Naive thymus-derived CD8-positive, alpha-beta T cell (primary cell): ENCODE results near the gene MGA. TPM values are rescaled to one million over a fixed set of nuclear protein-coding genes. Genes with fewer than 3 reads are reported as not detected.
"Not testable (repeated sequence)": the region's sequence is repeated elsewhere in the genome, so short reads cannot be mapped to it uniquely, and the experiment has no call there.

ENCODE experiments used
- ATAC-seq, 2 donors: fragments of 150-1000 bp; cut with Tn5 transposase in 1 of 2; sonication (Bioruptor Pico), chemical (Tn5 transposase) in 1 of 2; 1 replicate in 1 of 2; 2 replicates in 1 of 2; pipeline ENCODE4 v1.10.0; 2021; ENCODE audit warnings: mild to moderate bottlenecking in 2 of 2, moderate library complexity in 2 of 2
- POLR2A ChIA-PET: fragments of 350-600 bp; sonication (Branson Sonifier 250); formaldehyde crosslinking; loops from one replicate; lab custom pipeline; 2021; ENCODE audit warnings: antibody characterized with exemption; lab: Charles Lee
- DNase-seq, 10 donors: peaks; one replicate each; pipeline versions ENCODE4 v3.0.0 to v3.0.0-alpha.2; 2020 to 2022
- H3K27ac Mint-ChIP-seq, 10 donors: one replicate each; pipeline ENCODE4 v1.8.0; 2020 to 2022; ENCODE audit warnings: mild to moderate bottlenecking in 10 of 10, mixed read lengths in 10 of 10, moderate library complexity in 4 of 10, inconsistent platforms in 1 of 10
- H3K27me3 Mint-ChIP-seq, 5 donors: one replicate each; pipeline ENCODE4 v1.8.0; 2021 to 2022; ENCODE audit warnings: mixed read lengths in 5 of 5
- H3K36me3 Mint-ChIP-seq, 3 donors: one replicate each; pipeline ENCODE4 v1.8.0; 2020 to 2022; ENCODE audit warnings: mixed read lengths in 3 of 3, mild to moderate bottlenecking in 2 of 3, inconsistent platforms in 1 of 3
- H3K4me1 Mint-ChIP-seq, 4 donors: one replicate each; pipeline ENCODE4 v1.8.0; 2021 to 2022; ENCODE audit warnings: mixed read lengths in 4 of 4
- H3K4me3 Mint-ChIP-seq, 10 donors: one replicate each; pipeline ENCODE4 v1.8.0; 2020 to 2022; ENCODE audit warnings: mild to moderate bottlenecking in 10 of 10, mixed read lengths in 10 of 10, moderate library complexity in 6 of 10, inconsistent platforms in 1 of 10
- H3K9me3 Mint-ChIP-seq, 9 donors: one replicate each; pipeline ENCODE4 v1.8.0; 2020 to 2022; ENCODE audit warnings: mixed read lengths in 9 of 9, mild to moderate bottlenecking in 3 of 9, inconsistent platforms in 1 of 9, moderate library complexity in 1 of 9
- polyA plus RNA-seq, 3 donors: library from polyadenylated mRNA; unstranded; fragments of 300-500 nt; fragmentation: Illumina TruSeq; gene quantifications; one replicate each; pipeline ENCODE4 v1.2.3, GENCODE V29; 2021
- total RNA-seq, 8 experiments: library from RNA in 2 of 8; stranded (reverse) in 2 of 8; gene quantifications; one replicate each; pipeline ENCODE4 v1.2.3 and lab custom pipeline; 2021 to 2026

MGA gene
- total and polyA plus RNA-seq, 5 experiments from 2014 or later = 12.2 to 67.6 (median 20.6) TPM

DNA sequence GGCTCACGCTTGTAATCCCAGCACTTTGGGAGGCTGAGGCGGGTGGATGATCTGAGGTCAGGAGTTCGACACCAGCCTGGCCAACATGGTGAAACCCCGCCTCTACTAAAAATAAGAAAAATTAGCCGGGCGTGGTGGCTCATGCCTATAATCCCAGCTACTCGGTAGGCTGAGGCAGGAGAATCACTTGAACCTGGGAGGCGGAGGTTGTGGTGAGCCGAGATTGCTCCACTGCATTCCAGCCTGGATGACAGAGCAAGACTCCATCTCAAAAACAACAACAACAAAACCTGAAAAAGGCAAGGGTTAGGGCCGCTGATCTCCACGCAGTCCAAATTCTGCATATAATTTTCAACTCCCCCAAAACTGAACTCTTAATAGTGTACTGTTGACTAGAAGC, 67.9 kb downstream of the MGA start:
- ATAC-seq, H3K27ac Mint-ChIP-seq, POLR2A ChIA-PET, DNase-seq, H3K9me3 Mint-ChIP-seq, H3K27me3 Mint-ChIP-seq, H3K4me3 Mint-ChIP-seq: not testable (repeated sequence)
- H3K36me3 Mint-ChIP-seq = peaks cover 0 to 54% (median 0%) of the 10 kb centered on the region in 3 donors
- peaks cover 1 to 20% (median 8%) of the 10 kb centered on the region in 4 donors for H3K4me1 Mint-ChIP-seq

DNA sequence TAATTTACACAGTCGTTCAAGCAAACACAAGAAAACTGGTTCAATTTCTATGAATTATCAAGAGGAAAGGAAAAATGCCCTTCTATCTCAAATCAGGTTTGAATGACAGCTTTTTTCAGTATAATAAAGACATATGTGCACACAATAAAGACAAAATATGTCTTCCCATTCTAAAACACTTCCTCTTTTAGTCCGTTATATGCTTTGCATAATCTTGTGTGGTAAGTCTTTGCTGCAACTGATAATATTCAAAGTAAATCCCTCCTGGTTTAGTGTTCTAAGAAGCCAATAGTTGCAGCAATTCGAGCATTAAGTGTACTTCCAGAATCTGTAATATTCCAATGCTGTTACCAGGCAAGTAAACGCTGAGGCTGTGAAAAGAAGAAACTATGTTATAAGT, 70.3 kb downstream of the MGA start:
- ATAC-seq = no peak
- Mint-ChIP-seq H3K27ac (peak overlapping the region in 1 of 10 donors; percentile 55), H3K4me1 (peaks cover 1 to 5% (median 3%) of the 10 kb centered on the region in 4 donors), H3K4me3 (no peak overlapping the region), H3K36me3 (peaks cover 0 to 73% (median 7%) of the 10 kb centered on the region in 3 donors), H3K27me3 (no peaks in the 10 kb centered on the region), H3K9me3 (no peaks in the 10 kb centered on the region)
- DNase-seq = no peak
- POLR2A ChIA-PET = no interaction called here

DNA sequence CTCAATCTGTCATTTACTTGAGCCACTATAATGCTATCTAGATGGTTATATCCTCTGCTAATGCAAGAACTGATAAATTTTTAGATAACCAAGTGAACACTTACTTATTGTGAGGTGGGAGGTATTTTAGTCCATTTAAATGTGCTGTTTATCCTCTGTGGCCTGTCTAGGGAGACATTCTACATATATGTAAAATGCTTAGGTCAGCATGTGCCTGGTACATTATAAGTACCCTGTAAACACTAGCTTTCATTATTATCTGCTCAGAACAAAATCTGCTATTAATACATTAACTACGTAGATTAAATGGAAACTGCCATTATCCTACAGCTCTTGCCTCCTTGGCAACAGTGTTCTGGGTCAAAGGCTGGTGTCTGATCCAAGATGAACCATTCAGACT, 72.3 kb downstream of the MGA start:
- peaks cover 4 to 76% (median 7%) of the 10 kb centered on the region in 3 donors for H3K36me3 Mint-ChIP-seq
- ATAC-seq (no peak), DNase-seq (no peak)
- H3K9me3 Mint-ChIP-seq = no peaks in the 10 kb centered on the region
- H3K4me3 Mint-ChIP-seq = no peak overlapping the region
- POLR2A ChIA-PET = no interaction called here
- H3K27ac Mint-ChIP-seq = no peak overlapping the region
- H3K4me1 Mint-ChIP-seq = peaks cover 0 to 5% (median under 1%) of the 10 kb centered on the region in 4 donors
- H3K27me3 Mint-ChIP-seq = no peaks in the 10 kb centered on the region

DNA sequence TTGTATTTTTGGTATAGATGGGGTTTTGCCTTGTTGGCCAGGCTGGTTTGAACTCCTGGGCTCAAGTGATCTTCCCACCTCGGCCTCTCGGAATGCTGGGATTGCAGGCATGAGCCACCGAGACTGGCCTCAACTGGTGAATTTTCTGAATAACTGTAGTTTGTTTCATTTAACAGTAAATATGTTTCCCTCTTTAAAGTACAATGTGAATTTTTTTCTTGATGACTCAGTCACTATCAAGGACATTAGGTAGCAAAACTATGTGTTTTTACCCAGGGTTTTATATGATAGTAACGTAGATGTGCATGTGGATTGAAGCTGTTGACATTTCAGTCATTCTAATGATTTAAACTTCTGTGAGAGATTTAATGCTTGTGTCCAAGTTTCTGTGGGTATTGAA, 73.9 kb downstream of the MGA start:
- peaks cover 0 to 5% (median 1%) of the 10 kb centered on the region in 4 donors for H3K4me1 Mint-ChIP-seq
- H3K27ac Mint-ChIP-seq = peak overlapping the region in 1 of 10 donors; percentile 29
- DNase-seq (no peak), ATAC-seq (no peak)
- POLR2A ChIA-PET = no interaction called here
- peaks cover 4 to 78% (median 7%) of the 10 kb centered on the region in 3 donors for H3K36me3 Mint-ChIP-seq
- no peaks in the 10 kb centered on the region for H3K27me3 Mint-ChIP-seq
- H3K9me3 Mint-ChIP-seq = no peaks in the 10 kb centered on the region
- no peak overlapping the region for H3K4me3 Mint-ChIP-seq

DNA sequence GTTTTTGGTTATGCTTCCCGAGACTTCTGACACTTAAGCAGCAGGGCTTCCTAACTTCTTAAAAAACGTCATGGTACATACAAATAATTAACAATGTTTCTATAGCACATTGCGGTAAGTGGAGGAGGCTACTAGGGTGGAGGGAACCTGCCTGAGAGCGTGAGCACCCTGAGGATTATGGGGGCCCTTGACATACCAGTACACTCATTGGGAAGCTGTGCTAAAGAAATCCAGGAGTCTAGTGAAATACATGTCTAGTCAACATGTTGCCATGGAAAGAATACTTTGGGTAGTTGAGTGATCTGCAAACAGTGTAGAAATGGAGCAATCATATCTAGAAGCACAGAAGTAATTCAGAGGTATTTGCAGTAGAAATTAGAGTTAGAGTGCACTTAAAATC, 74.8 kb downstream of the MGA start:
- Mint-ChIP-seq H3K27ac (peak overlapping the region in 2 of 10 donors; percentile 22 to 29), H3K4me3 (no peak overlapping the region), H3K4me1 (peaks cover 0 to 5% (median 1%) of the 10 kb centered on the region in 4 donors), H3K9me3 (no peaks in the 10 kb centered on the region), H3K36me3 (peaks cover 4 to 81% (median 7%) of the 10 kb centered on the region in 3 donors), H3K27me3 (no peaks in the 10 kb centered on the region)
- POLR2A ChIA-PET = interaction anchor here (0.6 kb wide), 1 partner anchor 1710 kb away, joined by 3 read pairs; no protein-coding TSS in a partner anchor
- DNase-seq (no peak), ATAC-seq (no peak)

DNA sequence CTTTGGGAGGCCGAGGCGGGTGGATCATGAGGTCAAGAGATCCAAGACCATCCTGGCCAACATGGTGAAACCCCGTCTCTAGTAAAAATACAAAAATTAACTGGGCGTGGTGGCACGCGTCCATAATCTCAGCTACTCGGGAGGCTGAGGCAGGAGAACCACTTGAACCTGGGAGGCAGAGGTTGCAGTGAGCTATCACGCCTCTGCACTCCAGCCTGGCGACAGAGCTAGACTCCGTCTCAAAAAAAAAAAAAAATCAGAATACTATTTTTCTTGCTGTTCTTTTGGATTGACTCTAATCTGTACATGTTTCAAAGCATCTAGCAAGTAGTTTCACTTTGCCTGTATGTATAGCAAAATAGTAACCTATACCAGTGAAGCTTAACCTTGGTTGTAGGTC, 75.3 kb downstream of the MGA start:
- H3K27ac Mint-ChIP-seq = peak overlapping the region in 2 of 10 donors; percentile 22 to 29
- not testable (repeated sequence) for H3K9me3 Mint-ChIP-seq, DNase-seq, ATAC-seq, H3K4me3 Mint-ChIP-seq, H3K27me3 Mint-ChIP-seq, H3K4me1 Mint-ChIP-seq
- POLR2A ChIA-PET = interaction anchor here (0.6 kb wide), 1 partner anchor 1709 kb away, joined by 3 read pairs; no protein-coding TSS in a partner anchor
- H3K36me3 Mint-ChIP-seq = peaks cover 4 to 80% (median 7%) of the 10 kb centered on the region in 3 donors

DNA sequence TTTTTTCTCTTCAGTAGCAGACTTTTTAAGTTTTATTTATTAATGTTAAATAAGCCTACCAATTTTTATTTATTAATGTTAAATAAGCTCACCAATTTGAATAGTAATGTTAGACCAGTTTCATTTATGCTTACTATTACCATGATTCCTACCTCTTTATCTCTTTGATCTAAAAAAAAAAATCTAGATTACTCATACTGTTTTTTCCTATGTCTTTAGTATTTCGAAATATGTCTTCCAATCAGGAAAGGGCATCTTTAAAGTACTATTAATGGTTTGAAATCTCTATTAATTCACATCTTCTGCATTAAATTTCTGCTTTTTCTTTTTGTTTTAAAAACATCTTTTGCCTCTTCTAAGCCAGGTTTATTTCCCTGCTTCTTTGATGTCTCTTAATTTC, 86.6 kb downstream of the MGA start:
- Mint-ChIP-seq H3K4me1 (peaks cover 0 to 4% (median 0%) of the 10 kb centered on the region in 4 donors), H3K27ac (peak overlapping the region in 3 of 10 donors; percentile 41 to 74 (median 45)), H3K36me3 (peaks cover 9 to 76% (median 11%) of the 10 kb centered on the region in 3 donors), H3K4me3 (no peak overlapping the region), H3K9me3 (no peaks in the 10 kb centered on the region), H3K27me3 (no peaks in the 10 kb centered on the region)
- POLR2A ChIA-PET = no interaction called here
- ATAC-seq (no peak), DNase-seq (no peak)

DNA sequence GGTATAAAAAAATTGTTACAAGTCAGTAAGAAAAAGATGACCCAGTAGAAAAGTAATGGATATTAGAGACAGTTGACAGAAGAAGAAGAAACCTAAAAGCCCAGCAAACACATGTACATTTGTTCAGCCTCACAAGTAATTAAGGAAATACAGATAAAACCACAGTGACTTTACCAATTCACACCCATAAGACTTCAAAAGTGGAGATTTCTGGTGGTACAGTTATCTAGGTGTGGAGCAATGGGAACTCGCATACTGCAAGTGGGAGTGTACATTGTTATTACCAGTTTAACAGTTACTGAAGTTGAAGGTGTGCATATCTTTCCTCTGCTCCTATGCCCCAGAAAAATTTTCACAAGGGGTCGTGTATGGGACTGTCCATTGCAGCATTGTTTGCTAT, 96.0 kb downstream of the MGA start:
- Mint-ChIP-seq H3K27me3 (no peaks in the 10 kb centered on the region), H3K27ac (peak overlapping the region in 1 of 10 donors; percentile 40), H3K4me1 (peaks cover 0 to 2% (median 0%) of the 10 kb centered on the region in 4 donors), H3K36me3 (peaks cover 8 to 76% (median 8%) of the 10 kb centered on the region in 3 donors), H3K4me3 (no peak overlapping the region), H3K9me3 (no peaks in the 10 kb centered on the region)
- POLR2A ChIA-PET = no interaction called here
- ATAC-seq (no peak), DNase-seq (no peak)

DNA sequence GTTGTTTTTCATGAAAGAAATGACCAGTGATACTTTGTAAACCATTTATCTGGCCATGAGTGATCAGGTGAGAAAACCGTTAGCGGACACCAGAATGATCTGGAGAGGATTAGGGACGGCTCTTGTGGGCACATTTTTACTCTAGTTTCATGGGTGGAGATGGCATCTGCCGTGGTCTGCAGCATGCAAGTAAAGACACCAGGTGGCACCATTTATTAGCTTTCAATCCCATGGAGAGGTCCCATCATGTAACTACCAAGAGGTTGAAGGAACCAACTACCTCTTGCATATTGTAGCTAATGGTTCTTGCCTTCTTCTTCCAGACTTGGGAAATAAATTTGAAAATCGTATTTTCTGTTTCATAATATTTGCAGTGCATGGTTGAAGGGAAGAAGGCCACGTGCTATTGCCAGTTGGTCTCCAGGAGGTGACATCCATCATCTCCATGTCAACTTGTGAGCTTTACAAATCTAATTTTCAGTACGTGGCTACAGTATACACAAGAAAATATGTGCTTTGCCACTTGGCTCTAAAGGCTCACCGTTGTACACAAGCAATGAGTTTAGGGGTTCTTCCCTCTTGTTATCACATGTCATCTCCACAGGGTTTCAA, 112.6 kb downstream of the MGA start:
- Mint-ChIP-seq H3K4me1 (peaks cover 23 to 51% (median 47%) of the 10 kb centered on the region in 4 donors), H3K27me3 (no peaks in the 10 kb centered on the region), H3K4me3 (peak overlapping the region; percentile 25 to 99 (median 96)), H3K9me3 (no peaks in the 10 kb centered on the region), H3K36me3 (peaks cover 0 to 20% (median 2%) of the 10 kb centered on the region in 3 donors), H3K27ac (peak overlapping the region in 9 of 10 donors; percentile 86 to 97 (median 96))
- DNase-seq (peak; percentile 24 to 82 (median 62)), ATAC-seq (peak; percentile 16 to 21)
- POLR2A ChIA-PET = interaction anchor here (0.7 to 3.7 kb wide), 10 partner anchors 18 to 177 kb away, joined by 3 to 37 read pairs (median 4); partner anchors contain the start of gene JMJD7

DNA sequence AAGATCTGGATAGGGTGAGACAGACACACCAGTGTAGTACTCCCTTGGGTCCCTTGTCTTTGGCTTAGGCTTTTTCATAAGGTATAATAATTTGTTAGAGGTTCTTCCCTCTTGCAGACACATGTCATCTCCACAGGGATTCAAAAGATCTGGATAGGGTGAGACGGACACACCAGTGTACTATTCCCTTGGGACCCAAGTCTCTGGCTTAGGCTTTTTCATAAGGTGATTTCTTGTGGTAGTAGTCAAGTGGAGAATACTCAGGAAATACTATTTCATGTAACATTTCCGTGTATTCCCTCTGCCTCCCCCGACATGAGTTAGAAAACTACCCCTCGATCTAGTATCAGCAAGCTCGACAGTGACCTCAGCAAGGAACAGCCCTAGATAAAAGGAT, 113.1 kb downstream of the MGA start:
- Mint-ChIP-seq H3K4me3 (peak overlapping the region; percentile 90 to 99 (median 96)), H3K27ac (peak overlapping the region in 9 of 10 donors; percentile 86 to 97 (median 96)), H3K27me3 (no peaks in the 10 kb centered on the region), H3K4me1 (peaks cover 28 to 56% (median 52%) of the 10 kb centered on the region in 4 donors), H3K9me3 (no peaks in the 10 kb centered on the region), H3K36me3 (peaks cover 0 to 15% (median 2%) of the 10 kb centered on the region in 3 donors)
- POLR2A ChIA-PET = interaction anchor here (0.7 to 3.7 kb wide), 14 partner anchors 17 to 178 kb away, joined by 3 to 37 read pairs (median 4); partner anchors contain the start of genes JMJD7 and MGA
- DNase-seq (no peak), ATAC-seq (no peak)

DNA sequence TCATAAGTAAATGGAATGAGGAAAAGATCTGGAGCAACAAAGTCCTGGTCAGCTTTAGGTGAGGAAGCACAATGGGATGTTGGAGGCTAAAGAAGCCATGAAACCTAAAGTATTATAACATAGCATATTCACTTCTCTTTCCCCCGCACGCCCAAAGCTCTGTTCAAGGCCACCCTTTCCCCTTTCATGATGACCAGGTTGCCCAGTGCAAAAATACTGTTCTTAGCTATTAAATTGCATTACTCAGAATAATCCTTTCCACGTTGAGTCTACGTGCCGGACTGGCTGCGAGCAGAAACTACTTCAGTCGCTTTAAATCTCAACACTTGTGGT, 113.5 kb downstream of the MGA start:
- H3K36me3 Mint-ChIP-seq = peaks cover 0 to 11% (median 2%) of the 10 kb centered on the region in 3 donors
- POLR2A ChIA-PET = interaction anchor here (0.5 to 3.7 kb wide), 21 partner anchors 9 to 414 kb away, joined by 3 to 37 read pairs (median 4); partner anchors contain the start of genes JMJD7 and MGA
- no peak for DNase-seq

DNA sequence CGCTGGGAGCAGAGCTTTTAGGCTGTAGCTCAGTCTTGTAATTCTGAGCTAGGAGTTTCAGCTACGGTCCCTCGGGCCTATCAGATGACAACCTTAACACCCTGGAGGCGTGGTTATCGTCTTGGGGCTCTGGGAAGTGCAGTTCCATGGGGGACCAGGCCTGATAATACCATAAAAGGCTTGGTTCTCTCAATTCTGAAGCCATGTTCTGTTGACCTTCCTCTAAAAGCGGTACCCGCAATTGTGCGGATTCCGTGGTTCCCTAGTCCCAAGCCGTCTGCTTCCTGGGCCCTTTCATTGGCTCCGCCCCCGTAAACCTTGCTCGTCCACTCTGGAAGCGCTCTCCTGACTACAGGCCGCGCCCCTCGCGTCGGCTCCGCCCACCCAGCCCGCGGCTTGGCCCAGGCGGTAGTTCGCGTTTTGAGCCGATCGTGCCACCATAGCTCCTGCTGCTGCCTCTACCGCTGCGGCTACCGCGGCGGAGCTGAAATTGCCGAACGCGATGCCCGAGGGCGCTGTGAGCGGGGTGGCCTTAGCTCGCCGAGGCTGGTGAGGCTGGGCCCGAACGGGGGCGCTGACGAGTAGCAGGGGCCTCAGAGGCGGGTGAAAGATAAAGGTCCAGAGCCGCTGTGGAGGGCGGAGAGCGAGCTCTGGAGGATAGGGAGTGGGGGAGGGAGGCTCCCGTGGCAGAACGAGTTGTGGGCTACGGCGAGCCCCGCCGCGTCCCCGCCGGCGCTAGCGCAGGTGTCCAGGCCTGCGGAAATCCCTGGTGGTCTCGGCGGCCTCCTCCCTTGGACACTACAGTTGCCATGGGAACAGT, 114.1 kb downstream of the MGA start, which contains the start of gene MAPKBP1:
MAPKBP1 (plus strand) TSS at position 423 of the 820 bp plus-strand sequence. CDS start 792 bp downstream, outside the sequence.
- Mint-ChIP-seq H3K4me1 (peaks cover 32 to 64% (median 60%) of the 10 kb centered on the region in 4 donors), H3K27me3 (no peaks in the 10 kb centered on the region), H3K4me3 (peak within 1 kb of the TSS; percentile 90 to 99 (median 96)), H3K36me3 (peaks cover 0 to 8% (median 4%) of the 10 kb centered on the region in 3 donors), H3K27ac (peak within 1 kb of the TSS; percentile 86 to 97 (median 96)), H3K9me3 (no peaks in the 10 kb centered on the region)
- POLR2A ChIA-PET = interaction anchor here (0.5 to 3.7 kb wide), 20 partner anchors 9 to 415 kb away, joined by 3 to 37 read pairs (median 4); partner anchors contain the start of genes JMJD7 and MGA
- DNase-seq (peak; percentile 93 to 99 (median 97)), ATAC-seq (peak; percentile 85 to 87)

More for the DNA sequence above, 113.5 kb downstream of the MGA start:
- Mint-ChIP-seq H3K9me3 (no peaks in the 10 kb centered on the region), H3K4me3 (peak overlapping the region; percentile 90 to 99 (median 96)), H3K4me1 (peaks cover 29 to 59% (median 55%) of the 10 kb centered on the region in 4 donors), H3K27me3 (no peaks in the 10 kb centered on the region), H3K27ac (peak overlapping the region; percentile 86 to 97 (median 96))
- no peak for ATAC-seq
